TTC549 (cell line): ENCODE measurements around the gene GPR82.
"Not testable (repeated sequence)": the region's sequence is repeated elsewhere in the genome, so short reads cannot be mapped to it uniquely, and the experiment has no call there.

Experiments used
- FAIRE-seq: peaks from 2 replicates; lab custom pipeline; 2012; peaks lifted over from hg19 to GRCh38; lab: Jason Lieb, UNC

The GPR82 gene, protein sequence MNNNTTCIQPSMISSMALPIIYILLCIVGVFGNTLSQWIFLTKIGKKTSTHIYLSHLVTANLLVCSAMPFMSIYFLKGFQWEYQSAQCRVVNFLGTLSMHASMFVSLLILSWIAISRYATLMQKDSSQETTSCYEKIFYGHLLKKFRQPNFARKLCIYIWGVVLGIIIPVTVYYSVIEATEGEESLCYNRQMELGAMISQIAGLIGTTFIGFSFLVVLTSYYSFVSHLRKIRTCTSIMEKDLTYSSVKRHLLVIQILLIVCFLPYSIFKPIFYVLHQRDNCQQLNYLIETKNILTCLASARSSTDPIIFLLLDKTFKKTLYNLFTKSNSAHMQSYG

DNA sequence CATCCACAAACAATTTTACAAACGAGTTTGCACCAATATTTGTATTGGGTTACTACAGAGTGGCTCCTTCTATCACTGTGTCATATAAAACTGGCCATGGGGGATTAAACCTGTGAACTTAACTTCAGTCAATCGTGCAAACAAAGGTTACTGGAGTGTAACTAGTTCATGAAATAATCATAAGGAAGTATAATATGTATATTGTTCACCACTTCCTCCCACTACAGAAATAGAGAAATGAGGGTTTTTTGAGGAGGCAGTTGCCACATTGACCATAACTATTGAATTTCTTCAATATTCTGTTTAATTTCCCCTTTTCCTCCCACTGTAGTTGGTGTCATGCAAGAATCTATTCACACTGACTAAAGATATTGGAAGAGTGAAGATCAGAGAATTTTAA lies at the start of gene GPR82:
Gene GPR82, plus strand, starts transcription at position 356 of the 400 bp plus-strand sequence. CDS start 2,846 bp downstream, outside the sequence.
- no peak for FAIRE-seq

DNA sequence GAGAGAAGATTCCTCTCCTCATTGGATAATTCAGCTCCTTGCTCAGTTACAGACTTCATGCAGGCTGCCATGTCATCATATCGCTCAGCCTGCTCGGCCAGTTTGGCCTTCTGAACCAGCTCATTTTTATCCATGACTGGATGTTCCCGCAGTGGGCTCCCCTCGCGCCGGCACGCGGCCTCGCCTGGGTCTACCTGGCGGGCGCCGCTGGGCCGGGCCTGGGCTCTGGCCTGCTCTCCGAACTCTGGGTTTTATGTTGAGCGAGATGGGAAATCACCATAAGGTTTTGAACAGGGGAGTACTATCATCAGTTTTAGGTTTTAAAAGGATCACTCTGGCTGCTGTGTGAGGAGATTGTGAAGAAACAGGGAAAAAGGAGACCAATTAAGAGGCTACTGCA lies 47.6 kb upstream of the GPR82 start:
- FAIRE-seq: not testable (repeated sequence)

DNA sequence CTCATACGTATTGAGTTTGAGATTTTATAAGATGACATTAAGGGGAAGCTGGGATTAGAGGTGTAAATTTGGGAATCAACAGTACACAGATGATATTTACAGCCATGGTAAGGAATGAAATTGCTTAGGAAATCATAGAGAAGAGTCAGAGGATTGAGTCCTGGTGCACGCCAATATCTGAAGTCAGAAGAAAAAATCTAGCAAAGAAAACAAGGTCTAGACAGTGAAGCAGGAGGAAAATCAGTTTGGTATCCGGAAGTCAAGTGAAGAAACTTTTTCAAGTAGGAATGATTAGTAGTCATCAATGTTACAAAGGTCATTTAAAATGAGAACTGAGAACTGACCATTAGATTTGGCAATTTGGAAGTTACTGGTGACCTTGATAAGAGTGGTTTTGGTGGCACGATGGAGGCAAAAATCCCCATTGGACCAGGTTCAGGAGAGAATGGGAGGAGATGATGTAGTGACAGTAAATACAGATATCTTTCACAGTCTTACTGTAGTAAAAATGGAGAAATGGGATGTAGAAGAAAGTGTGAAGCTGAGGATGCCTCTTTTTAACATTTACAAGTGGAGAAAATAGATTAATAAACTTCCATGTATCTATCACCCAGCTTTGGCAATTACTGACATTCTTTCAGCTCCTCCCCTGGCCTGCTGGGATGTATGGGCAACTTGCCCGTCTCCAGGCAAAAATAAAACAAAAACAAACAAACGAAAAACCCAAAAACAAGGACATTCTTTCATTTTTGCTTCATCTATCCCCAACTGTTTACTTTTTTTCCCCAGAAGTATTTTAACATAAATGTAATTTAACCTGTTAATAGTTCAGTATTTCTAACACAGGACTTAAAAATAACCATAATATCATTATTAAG lies 46.6 kb upstream of the GPR82 start:
- no peak for FAIRE-seq

DNA sequence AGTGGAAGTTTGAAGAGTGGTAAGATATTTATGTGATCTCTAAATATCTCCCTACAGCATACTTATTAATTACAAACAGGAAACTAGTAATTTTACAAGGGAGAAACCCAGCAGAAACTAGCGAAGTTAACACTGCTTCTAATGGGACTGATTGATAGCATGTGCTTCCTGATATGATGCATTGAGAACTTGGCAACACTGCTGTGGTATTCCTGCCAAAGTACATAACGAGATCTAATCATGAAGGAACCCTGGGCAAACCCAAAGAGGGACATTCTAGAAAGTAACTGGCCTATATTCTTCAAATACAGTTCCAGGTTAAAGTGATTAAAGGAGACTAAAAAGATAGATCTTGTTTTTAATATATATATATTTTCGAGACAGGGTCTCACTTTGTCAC lies 39.8 kb upstream of the GPR82 start:
- FAIRE-seq: no peak

DNA sequence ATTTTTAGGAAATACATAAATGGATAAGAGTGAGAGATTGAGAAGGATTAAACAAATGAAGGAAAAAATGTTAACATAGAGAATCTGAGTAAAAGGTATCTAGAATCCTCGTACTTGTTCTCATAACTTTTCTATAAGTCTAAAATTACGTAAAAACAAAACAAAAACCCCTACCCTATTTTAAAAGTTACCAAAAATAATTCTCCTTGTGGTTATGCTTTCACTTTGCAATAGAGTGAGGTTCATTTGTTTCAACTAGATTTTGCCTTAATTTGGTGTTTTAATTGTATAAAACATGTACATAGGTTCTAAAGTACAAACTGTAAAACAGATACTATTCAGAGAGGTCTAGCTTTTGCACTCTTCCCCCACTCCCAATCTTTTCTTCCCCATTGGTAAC lies 39.0 kb upstream of the GPR82 start:
- no peak for FAIRE-seq

DNA sequence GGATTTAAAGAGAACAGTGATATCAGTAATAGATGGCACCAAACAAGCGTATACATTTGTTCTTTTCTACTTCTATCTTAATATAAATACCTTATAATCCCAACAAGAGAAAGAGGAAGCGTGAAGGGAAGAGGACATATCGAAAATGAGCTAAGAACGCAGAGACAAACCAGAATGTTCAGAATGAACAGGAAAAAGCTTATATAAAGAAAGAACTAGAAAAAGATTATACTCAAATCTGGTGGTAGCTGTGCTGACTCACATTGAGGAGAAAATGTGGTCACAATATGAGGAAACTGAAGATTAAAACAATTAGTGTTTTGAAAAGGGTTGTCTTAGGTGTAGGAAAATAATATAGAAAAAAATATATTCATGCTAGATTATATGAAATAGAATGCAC lies 37.2 kb upstream of the GPR82 start:
- no peak for FAIRE-seq

DNA sequence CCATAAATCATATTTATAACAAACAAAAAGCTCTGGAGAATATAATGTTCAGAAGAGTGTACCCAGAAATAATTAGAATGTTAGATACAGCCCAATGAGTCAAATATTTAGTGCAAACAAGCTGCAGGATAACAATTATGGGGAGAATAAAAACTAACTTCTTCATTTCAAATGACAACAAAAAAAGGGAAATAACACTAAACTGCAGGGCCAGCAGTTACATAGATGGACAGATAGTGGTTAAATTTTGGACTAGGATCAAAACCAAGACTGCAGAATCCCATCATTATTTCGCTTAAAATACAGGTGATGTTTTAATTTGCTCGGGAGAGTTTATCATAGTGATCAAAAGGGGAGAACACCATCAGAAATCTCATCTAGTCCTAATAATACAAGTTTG lies 35.8 kb upstream of the GPR82 start:
- FAIRE-seq: no peak

DNA sequence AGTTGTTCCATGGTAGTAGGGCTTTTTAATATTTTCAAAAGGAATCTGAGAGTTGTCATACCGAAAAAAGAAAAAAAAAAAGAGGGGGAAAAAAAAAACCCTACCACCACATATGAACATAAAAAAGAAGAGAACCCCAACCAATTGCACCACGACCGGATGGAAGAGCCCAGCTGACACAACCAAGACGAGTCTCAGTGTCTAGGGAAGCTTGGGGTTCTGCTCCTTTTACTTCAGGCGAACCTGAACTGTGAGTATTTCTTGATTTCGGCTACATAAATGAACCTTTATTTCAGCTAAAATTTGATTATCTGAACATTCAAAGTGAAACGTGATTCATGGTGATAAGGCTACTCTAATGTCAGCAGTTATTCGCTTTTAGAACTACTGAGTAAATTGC lies 35.1 kb upstream of the GPR82 start, which contains the start of gene GPR34:
Gene GPR34, plus strand, starts transcription at position 139 of the 400 bp plus-strand sequence. CDS start 6,661 bp downstream, outside the sequence.
- no peak for FAIRE-seq

DNA sequence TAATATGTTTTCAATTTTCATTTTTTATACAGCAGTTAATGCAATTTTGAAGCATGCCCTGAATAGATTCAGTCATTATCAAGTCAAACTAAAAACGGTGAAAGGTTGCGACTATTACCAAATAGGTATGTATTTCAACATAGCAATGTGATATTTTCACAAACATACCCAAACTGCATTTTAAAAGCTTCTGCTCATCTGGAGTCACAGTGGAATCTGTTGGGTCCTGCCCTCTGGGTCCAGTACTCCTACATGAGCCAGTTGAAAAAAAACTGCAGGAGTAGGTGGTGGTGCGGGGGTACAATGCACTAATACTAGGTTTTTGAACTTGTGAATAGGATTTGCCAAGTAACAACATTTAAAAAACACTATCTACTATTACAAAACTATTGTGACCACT lies 34.3 kb upstream of the GPR82 start:
- FAIRE-seq: no peak

DNA sequence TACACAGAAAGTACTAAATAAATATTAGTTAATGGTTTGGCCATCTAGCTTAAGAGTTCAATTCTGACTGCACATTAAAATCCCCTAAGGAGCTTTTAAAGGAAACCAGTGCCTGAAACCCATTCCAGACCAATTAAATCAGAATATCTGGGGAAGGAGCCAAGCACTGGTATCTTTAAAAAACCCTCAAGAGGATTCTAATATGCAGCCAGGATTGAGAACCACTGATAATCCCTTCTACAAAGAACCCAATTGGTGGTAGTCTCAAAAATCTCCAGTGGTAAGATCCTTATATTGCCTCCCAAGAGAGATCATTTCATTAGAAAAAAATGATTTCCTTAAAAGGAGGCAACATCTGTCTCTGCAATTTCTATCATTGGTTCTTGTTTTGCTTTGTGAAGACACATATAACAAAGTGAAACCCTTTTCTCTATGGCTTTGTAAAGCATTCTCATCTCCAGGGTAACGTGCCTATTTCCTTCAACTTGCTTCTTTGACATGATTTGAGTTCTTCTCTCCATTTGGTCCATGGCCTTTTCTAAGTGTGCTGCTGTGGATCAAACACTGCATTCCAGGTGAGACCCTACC lies 31.7 kb upstream of the GPR82 start:
- FAIRE-seq: no peak

DNA sequence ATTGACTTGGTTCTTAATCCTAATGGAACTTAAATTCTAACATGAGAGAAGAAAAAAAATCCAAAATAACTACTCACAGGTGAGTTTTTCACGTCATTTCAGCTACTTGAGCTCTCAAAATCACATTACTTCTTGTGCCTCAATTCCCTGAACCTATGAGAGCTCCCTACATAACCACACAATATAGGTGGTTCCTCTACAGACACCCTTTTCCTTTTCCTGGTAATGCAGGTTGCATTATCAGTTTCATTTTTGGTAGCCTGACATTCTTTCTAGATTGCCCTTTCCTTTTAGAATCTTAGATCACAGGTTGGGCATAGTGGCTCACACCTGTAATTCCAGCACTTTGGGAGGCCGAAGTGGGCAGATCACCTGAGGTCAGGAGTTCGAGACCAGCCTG lies 31.0 kb upstream of the GPR82 start:
- FAIRE-seq: no peak

DNA sequence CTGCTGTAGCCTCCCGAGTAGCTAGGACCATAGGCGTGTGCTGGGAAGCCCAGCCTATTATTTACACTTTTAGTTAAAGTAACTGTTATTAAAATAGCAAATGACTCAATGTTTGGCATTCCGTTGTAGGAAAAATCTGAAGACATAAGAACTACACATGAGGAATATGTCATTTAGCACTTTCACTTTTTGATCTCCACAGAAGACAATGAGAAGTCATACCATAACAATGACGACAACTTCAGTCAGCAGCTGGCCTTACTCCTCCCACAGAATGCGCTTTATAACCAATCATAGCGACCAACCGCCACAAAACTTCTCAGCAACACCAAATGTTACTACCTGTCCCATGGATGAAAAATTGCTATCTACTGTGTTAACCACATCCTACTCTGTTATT lies 28.6 kb upstream of the GPR82 start:
- no peak for FAIRE-seq

DNA sequence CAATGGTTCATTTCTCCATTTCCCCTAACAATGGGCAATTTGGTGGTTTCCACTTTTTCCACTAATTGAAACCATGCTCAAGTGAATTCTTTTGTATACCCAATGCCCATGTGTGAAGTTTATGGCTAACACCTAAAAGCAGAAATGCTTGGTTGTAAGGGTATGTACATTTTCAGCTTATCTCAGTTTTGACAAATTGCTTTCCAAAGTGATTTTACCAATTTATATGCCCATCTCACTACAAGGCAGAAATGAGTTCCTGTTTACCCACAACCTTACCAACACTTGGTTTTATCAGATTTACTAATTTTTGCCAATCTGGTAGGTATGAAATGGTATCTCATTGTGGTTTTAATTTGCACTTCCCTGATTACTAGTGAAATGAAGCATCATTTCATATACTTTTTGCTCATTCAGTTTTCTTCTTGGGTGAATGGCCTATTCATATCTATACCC lies 20.4 kb upstream of the GPR82 start:
- no peak for FAIRE-seq

DNA sequence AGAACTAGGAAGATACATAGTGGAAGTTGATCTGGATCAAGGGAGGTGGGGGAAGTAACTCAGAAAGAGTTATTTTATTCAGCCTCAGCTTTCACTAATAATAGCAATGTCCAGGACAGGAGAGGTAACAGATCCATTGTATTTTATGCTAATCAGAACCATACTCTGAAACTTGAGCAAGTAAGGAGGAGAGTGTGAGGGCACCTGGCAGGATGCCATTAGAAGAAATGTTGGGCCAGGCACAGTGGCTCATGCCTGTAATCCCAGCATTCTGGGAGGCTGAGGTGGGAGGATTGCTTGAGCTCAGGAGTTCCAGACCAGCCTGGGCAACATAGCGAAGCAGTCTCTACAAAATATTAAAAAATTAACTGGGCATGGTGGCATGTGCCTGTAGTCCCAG lies 18.9 kb upstream of the GPR82 start:
- no peak for FAIRE-seq

DNA sequence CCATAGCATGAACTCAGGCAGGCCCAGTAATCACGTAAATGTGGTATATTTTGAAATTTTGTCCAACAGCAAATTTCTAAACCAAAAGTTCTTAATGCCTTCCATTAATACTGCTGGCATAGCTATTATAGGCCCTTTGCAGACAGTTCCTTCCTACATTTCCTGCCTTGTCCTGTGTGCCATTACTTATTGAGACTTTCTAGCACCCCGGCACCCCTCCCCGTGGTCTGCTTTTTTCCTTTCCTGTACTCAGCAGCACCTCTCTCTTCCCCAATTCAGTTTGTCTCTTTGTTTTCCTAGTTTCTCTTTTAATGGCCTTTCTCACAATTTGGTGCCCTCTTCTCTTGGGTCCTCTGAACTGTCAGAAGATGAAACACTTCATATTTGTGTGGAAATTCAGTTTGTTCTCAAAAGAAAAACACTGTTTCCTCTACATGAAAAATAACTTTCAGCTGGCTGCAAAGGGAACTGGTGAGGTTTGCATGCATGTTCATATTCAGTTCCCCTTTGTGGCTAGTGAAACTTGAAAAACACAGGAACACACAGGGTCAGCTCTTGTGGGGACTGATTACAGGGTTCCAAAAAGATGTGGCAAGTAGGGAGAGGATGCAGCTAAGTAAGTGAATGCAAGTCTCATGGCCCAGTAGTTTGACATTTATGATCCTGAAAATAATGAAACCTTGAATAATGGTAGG lies 18.2 kb upstream of the GPR82 start:
- FAIRE-seq: no peak

DNA sequence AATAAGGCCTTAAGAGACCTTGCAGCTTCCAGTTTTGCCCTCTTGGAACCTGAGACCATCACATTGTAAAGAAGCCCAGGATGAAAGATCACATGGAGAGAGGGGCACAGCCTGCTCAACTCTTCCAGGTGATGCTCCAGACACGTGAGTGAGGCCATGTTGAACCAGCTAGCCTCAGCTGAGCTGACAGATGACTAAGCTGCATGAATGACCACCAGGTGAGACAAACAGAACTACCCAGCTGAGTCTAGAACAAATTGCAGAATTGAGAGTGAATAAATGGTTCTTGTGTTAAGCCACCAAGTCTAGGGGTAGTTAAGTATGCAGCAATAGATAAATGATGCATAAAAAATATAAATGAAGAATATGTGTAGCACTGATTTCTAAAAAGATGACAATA lies 16.8 kb upstream of the GPR82 start:
- no peak for FAIRE-seq

DNA sequence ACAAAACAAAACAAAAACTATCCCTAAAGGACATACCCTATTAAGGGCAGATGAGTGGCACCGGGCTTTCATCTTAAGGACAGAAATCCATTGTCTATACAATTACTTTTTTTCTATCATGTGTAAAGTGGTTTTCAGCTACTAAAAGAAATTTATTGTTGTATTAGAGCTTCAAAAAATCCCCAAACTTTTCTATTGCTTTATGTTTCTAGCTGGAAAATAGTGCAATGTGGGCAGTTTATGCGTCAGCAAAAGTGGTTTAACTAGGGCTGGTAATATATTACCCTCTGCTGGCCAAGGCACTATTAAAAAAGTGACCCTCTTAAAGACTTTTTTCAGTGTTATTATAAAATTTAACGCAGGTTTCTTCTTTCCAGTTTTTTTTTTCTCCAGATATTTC lies 15.5 kb upstream of the GPR82 start:
- no peak for FAIRE-seq

DNA sequence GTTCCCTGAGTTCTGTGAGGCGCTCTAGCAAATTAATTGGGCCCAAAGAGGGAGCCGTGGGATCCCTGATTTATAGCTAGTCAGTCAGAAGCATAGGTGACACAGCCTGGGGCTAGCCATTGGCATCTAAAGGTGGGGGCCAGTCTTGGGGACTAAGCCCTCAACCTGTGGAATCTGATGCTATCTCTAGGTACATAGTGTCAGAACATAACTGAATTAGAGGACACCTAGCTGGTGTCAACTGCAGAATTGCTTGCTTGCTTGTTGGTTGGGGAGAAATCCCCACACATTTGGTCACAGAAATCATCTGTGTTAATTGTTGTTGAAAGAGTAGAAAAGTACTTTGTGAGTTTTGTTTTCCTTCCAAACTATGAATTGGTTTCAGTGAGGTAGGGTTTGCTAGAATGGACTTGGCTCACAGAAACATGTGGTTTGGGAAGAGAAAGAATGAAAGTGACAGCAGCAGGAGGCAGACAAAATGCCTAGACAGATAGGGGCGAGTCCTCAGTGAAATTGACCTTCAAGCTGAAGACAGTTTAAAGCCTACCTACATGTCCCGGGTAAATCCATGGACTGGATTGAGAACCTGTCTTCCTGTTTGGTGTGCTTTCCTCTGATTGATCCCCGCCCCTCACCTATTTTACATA lies 12.8 kb upstream of the GPR82 start:
- no peak for FAIRE-seq

DNA sequence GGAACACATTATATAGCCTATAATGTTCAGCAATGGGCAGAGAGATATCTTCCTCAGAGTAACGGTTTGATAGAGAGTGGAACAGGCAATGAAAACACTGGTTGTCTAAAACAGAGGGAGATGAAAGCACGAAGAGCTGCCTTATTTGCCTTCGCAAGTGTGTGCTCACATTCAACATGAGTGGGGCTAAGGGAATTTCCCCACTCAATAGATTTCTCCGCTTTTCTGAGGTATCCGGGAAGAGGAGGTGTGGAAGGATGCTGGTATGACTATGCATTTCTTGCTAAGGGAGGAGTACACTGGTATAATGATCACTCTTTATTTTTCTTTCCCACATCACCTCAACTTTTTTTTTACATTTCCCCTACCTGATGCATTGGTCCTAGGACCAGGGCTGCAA lies 7.8 kb upstream of the GPR82 start:
- no peak for FAIRE-seq

DNA sequence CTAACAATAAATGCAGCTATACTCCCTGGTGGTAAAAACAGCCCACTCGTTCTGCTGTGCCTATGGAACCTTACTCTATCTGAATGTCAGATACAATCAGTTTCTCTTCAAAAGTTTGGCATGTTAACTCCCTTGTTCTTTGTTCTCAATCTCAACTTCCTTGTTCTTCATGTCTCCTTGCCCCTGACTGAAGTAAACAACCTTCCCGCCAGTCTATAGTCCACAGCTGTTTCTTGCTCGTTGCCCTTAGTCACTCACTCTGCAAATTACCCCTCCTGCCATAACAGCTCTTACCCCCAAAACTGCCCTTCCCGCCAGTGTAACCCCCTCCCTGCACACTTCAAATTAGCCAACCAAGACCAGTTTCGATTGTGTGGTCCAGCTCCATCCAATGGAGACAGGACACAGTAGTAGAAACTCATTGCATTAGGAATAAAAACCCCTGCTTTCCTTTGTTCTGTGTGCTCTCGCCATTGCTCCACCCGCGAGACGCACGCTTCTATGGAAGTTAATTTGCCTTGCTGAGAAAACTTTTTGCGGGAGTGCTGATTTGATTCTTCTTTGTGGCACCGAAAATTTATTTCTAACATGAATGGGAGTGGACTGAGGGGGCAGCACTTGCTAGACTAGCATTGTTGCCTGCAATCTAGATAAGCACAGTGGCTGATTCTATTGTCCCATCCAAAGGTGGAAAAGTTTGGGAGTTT lies 7.1 kb upstream of the GPR82 start:
- FAIRE-seq: no peak
